CD4-positive, alpha-beta memory T cell (primary cell): ENCODE data around the gene BEAN1. TPM values are rescaled to one million over a fixed set of nuclear protein-coding genes. Genes with fewer than 3 reads are reported as not detected.
A peak's percentile ranks its signal among the peaks of the same experiment; 100 is the strongest.

Experiments used
- CTCF ChIA-PET: fragments of 350-600 bp; sonication (Branson Sonifier 250); formaldehyde crosslinking; loops from one replicate; lab custom pipeline; 2021; ENCODE audit warnings: inconsistent platforms; ENCODE audit not compliant: partially characterized antibody; lab: Charles Lee
- POLR2A ChIA-PET: fragments of 350-600 bp; sonication (Branson Sonifier 250); formaldehyde crosslinking; loops from one replicate; lab custom pipeline; 2021; ENCODE audit not compliant: partially characterized antibody; lab: Charles Lee
- DNase-seq, 5 donors: peaks; one replicate each; pipeline versions ENCODE4 v3.0.0 to v3.0.0-alpha.2; 2020 to 2022; ENCODE audit warnings: mixed read lengths in 1 of 5
- H3K27ac ChIP-seq: one replicate; pipeline ENCODE4 v1.7.0; 2013; ENCODE audit warnings: low read depth, low read length
- H3K27me3 ChIP-seq: 2 replicates; pipeline ENCODE4 v1.7.0; 2013; ENCODE audit warnings: mild to moderate bottlenecking, low read length, moderate library complexity; ENCODE audit not compliant: insufficient read depth
- H3K36me3 ChIP-seq: 2 replicates; pipeline ENCODE4 v1.7.0; 2013; ENCODE audit warnings: mild to moderate bottlenecking, low read length, moderate library complexity; ENCODE audit not compliant: insufficient read depth
- H3K4me1 ChIP-seq: 2 replicates; pipeline ENCODE4 v1.7.0; 2013; ENCODE audit warnings: mild to moderate bottlenecking, low read length, moderate library complexity; ENCODE audit not compliant: insufficient read depth
- H3K4me3 ChIP-seq, 2 donors: one replicate each; pipeline ENCODE4 v1.7.0; 2013; ENCODE audit warnings: low read length in 2 of 2, mild to moderate bottlenecking in 1 of 2
- H3K9me3 ChIP-seq, 2 donors: one replicate each; pipeline ENCODE4 v1.7.0; 2013; ENCODE audit warnings: low read length in 2 of 2, control low read depth in 1 of 2; ENCODE audit not compliant: control insufficient read depth in 1 of 2
- H3K27ac Mint-ChIP-seq, 7 donors: one replicate each; pipeline ENCODE4 v1.8.0; 2020 to 2021; ENCODE audit warnings: mixed read lengths in 7 of 7, mild to moderate bottlenecking in 6 of 7, inconsistent platforms in 3 of 7, moderate library complexity in 3 of 7
- H3K27me3 Mint-ChIP-seq, 2 donors: one replicate each; pipeline ENCODE4 v1.8.0; 2020 to 2021; ENCODE audit warnings: mixed read lengths in 2 of 2
- H3K36me3 Mint-ChIP-seq, 2 donors: one replicate each; pipeline ENCODE4 v1.8.0; 2020 to 2021; ENCODE audit warnings: mixed read lengths in 2 of 2, inconsistent platforms in 1 of 2, mild to moderate bottlenecking in 1 of 2
- H3K4me1 Mint-ChIP-seq, 4 donors: one replicate each; pipeline ENCODE4 v1.8.0; 2020 to 2021; ENCODE audit warnings: mixed read lengths in 4 of 4, mild to moderate bottlenecking in 1 of 4
- H3K4me3 Mint-ChIP-seq, 8 donors: one replicate each; pipeline ENCODE4 v1.8.0; 2020 to 2021; ENCODE audit warnings: mixed read lengths in 8 of 8, mild to moderate bottlenecking in 7 of 8, moderate library complexity in 6 of 8, inconsistent platforms in 3 of 8
- H3K9me3 Mint-ChIP-seq, 8 donors: one replicate each; pipeline ENCODE4 v1.8.0; 2020 to 2021; ENCODE audit warnings: mixed read lengths in 8 of 8, mild to moderate bottlenecking in 5 of 8, inconsistent platforms in 3 of 8, moderate library complexity in 1 of 8
- intact Hi-C: fragments of 100-400 bp; cut with micrococcal nuclease; formaldehyde crosslinking; loops from one replicate; pipeline ENCODE4 v1.15.1; 2023
- polyA plus RNA-seq, 2 donors: library from polyadenylated mRNA; unstranded; fragments of 300-500 nt; fragmentation: Illumina TruSeq; gene quantifications; one replicate each; pipeline ENCODE4 v1.2.3, GENCODE V29; 2021
- total RNA-seq, 2 experiments: library from RNA; stranded (reverse); gene quantifications; one replicate each; pipeline ENCODE4 v1.2.3, GENCODE V29; 2021

The BEAN1 gene
- total and polyA plus RNA-seq, 4 experiments from 2014 or later, result 0.23 TPM; not detected in 3

GRCh38 chr16:66516808-66517585 lies 89.9 kb downstream of the BEAN1 start:
- intact Hi-C loops, result loop anchor here (1.0 to 2.0 kb wide), 2 partner anchors 7 to 88 kb away; partner anchors contain the start of gene CMTM3
- ChIA-PET POLR2A (interaction anchor here (0.9 to 2.5 kb wide), 6 partner anchors 9 to 728 kb away, joined by 3 to 28 read pairs (median 4); partner anchors contain the start of genes CKLF, CMTM3 and TK2), CTCF (interaction anchor here (1.5 to 2.6 kb wide), 2 partner anchors 34 to 92 kb away, joined by 4 to 7 read pairs; no protein-coding TSS in a partner anchor)
- Histone ChIP-seq H3K36me3 (no peaks in the 10 kb centered on the region), H3K4me1 (peaks cover 73% of the 10 kb centered on the region), H3K27ac (peak overlapping the region; percentile 76), H3K4me3 (no peak overlapping the region), H3K9me3 (no peaks in the 10 kb centered on the region), H3K27me3 (no peaks in the 10 kb centered on the region)
- peak overlapping the region in 7 of 8 donors; percentile 66 to 83 (median 74) for H3K4me3 Mint-ChIP-seq
- peak; percentile 63 to 96 (median 67) for DNase-seq
- H3K4me1 Mint-ChIP-seq, result peaks cover 52 to 94% (median 71%) of the 10 kb centered on the region in 4 donors
- no peaks in the 10 kb centered on the region for H3K27me3 Mint-ChIP-seq
- H3K9me3 Mint-ChIP-seq, result no peaks in the 10 kb centered on the region
- peak overlapping the region; percentile 96 to 99 (median 98) for H3K27ac Mint-ChIP-seq
- no peaks in the 10 kb centered on the region for H3K36me3 Mint-ChIP-seq

GRCh38 chr16:66517586-66518263 lies 90.6 kb downstream of the BEAN1 start:
- Histone ChIP-seq H3K27me3 (no peaks in the 10 kb centered on the region), H3K4me3 (no peak overlapping the region), H3K9me3 (no peaks in the 10 kb centered on the region), H3K27ac (peak overlapping the region; percentile 76), H3K4me1 (peaks cover 76% of the 10 kb centered on the region), H3K36me3 (no peaks in the 10 kb centered on the region)
- Mint-ChIP-seq H3K9me3 (peaks cover 0 to 2% (median 0%) of the 10 kb centered on the region in 8 donors), H3K36me3 (no peaks in the 10 kb centered on the region), H3K4me3 (peak overlapping the region in 3 of 8 donors; percentile 39 to 83 (median 74)), H3K27ac (peak overlapping the region; percentile 96 to 99 (median 98)), H3K27me3 (no peaks in the 10 kb centered on the region), H3K4me1 (peaks cover 56 to 94% (median 75%) of the 10 kb centered on the region in 4 donors)
- ChIA-PET POLR2A (interaction anchor here (0.9 to 2.5 kb wide), 6 partner anchors 8 to 727 kb away, joined by 3 to 28 read pairs (median 4); partner anchors contain the start of genes CKLF, CMTM3 and TK2), CTCF (interaction anchor here (1.5 to 2.6 kb wide), 2 partner anchors 33 to 91 kb away, joined by 4 to 7 read pairs; no protein-coding TSS in a partner anchor)
- intact Hi-C loops, result loop anchor here (2.0 kb wide), 1 partner anchor 87 kb away; the partner anchor contains the start of gene CMTM3
- DNase-seq, result no peak

DNA sequence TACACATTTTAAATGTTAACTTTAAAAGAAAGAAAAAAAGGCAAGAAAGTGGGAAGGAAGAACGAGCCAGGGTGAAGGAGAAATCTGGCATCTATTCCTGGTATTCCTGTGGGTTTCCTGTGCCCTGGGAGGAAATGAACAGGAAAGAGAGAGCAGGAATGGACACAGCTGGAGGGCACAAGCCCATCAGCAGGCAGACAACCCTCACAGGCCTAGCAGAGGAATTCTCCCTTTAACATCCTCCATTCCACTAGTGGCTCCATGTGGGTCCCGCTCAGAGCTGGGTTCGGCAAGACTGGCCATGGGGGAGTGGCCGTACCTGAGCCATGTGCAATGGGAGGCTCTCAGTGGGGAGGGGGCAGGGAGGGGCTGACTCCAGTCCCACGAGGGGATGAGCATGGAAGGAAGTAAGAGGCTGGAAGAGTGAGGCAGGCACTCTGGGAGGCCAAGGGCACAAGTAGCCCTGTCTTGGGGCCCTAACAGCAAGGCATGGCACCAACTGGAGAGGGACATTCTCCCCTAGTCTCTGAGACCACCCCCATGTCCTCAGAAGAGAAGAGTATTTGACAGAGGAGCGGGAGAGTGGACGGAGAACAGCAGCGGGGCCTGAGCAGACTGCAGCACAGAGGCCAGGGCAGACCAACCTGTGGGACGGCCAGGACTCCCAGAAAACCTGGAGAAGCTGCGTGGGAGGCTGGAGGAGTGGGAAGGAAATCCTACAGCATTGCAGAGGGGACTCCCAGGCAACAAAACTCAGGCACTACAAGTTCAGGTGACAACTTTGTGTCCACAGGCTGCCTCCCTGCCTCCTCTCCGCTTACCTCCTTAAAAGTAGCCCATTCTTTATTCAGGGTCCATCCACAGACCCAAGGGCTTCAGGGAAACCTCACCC lies 92.6 kb downstream of the BEAN1 start:
- Mint-ChIP-seq H3K9me3 (peaks cover 0 to 2% (median 0%) of the 10 kb centered on the region in 8 donors), H3K4me1 (peaks cover 64 to 100% (median 85%) of the 10 kb centered on the region in 4 donors), H3K27me3 (no peaks in the 10 kb centered on the region), H3K27ac (peak overlapping the region in 6 of 7 donors; percentile 80 to 98 (median 86)), H3K36me3 (no peaks in the 10 kb centered on the region), H3K4me3 (peak overlapping the region in 5 of 8 donors; percentile 30 to 86 (median 66))
- Histone ChIP-seq H3K36me3 (no peaks in the 10 kb centered on the region), H3K27me3 (no peaks in the 10 kb centered on the region), H3K27ac (no peak overlapping the region), H3K4me1 (peaks cover 90% of the 10 kb centered on the region), H3K9me3 (no peaks in the 10 kb centered on the region), H3K4me3 (no peak overlapping the region)
- no peak for DNase-seq
- intact Hi-C loops, result no loop called here
- CTCF ChIA-PET, result interaction anchor here (1.3 to 7.2 kb wide), 5 partner anchors 8 to 311 kb away, joined by 3 to 72 read pairs (median 21); partner anchors contain the start of genes CKLF, NAE1 and TK2
- POLR2A ChIA-PET, result interaction anchor here (3.0 to 16.1 kb wide), 4 partner anchors 8 to 84 kb away, joined by 16 to 440 read pairs (median 43); partner anchors contain the start of genes CKLF, CMTM3 and TK2

- H3K36me3 ChIP-seq, result no peaks in the 10 kb centered on the region
- DNase-seq, result no peak
- peak overlapping the region; percentile 51 for H3K27ac ChIP-seq
- H3K27me3 ChIP-seq, result no peaks in the 10 kb centered on the region
- H3K4me1 ChIP-seq, result peaks cover 91% of the 10 kb centered on the region
- H3K4me3 Mint-ChIP-seq, result peak overlapping the region in 7 of 8 donors; percentile 52 to 86 (median 78)
- H3K4me3 ChIP-seq, result peak overlapping the region in 1 of 2 donors; percentile 32
- H3K36me3 Mint-ChIP-seq, result no peaks in the 10 kb centered on the region
- ChIA-PET CTCF (interaction anchor here (0.9 to 7.2 kb wide), 10 partner anchors 9 to 348 kb away, joined by 3 to 72 read pairs (median 6); partner anchors contain the start of genes CKLF, NAE1 and TK2), POLR2A (interaction anchor here (1.0 to 16.1 kb wide), 8 partner anchors 9 to 83 kb away, joined by 4 to 440 read pairs (median 15); partner anchors contain the start of genes CKLF, CMTM3 and TK2)
- peaks cover 0 to 2% (median 0%) of the 10 kb centered on the region in 8 donors for H3K9me3 Mint-ChIP-seq
- H3K9me3 ChIP-seq, result no peaks in the 10 kb centered on the region
- no peaks in the 10 kb centered on the region for H3K27me3 Mint-ChIP-seq
- peaks cover 70 to 100% (median 85%) of the 10 kb centered on the region in 4 donors for H3K4me1 Mint-ChIP-seq
- intact Hi-C loops, result no loop called here
- peak overlapping the region; percentile 84 to 98 (median 89) for H3K27ac Mint-ChIP-seq
These were observed 93.5 kb downstream of the BEAN1 start for GRCh38 chr16:66520406-66521170.

DNA sequence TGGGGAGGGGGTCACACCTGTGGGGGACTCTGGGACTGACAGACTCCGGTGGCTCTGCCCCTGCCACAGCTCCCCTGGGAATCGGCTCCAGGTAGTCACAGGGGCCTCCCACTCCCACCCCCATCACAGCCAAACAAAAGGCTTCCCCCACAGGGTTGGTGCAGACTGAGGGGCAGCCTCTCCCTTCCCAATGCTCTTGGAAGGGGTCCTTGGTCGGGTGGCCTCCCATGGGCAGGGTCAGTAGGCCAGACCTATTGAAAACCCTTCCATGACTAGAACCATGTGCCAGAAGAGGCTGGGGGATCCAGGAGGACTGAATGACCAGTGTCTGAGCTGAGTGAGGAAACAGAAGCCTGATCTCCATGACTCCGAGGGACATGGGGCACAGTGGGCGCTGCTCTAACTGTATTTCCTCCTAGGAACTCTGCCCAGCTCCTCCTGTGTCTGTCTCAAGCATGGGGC lies 94.2 kb downstream of the BEAN1 start:
- POLR2A ChIA-PET, result interaction anchor here (1.0 to 16.1 kb wide), 13 partner anchors 9 to 83 kb away, joined by 3 to 440 read pairs (median 4); partner anchors contain the start of genes CKLF, CMTM3 and TK2
- H3K27ac ChIP-seq, result peak overlapping the region; percentile 51

More for the DNA sequence above, 94.2 kb downstream of the BEAN1 start:
- peak overlapping the region in 7 of 8 donors; percentile 77 to 86 (median 79) for H3K4me3 Mint-ChIP-seq
- H3K36me3 ChIP-seq, result no peaks in the 10 kb centered on the region
- no peaks in the 10 kb centered on the region for H3K9me3 ChIP-seq
- H3K27ac Mint-ChIP-seq, result peak overlapping the region; percentile 89 to 98 (median 95)
- peaks cover 91% of the 10 kb centered on the region for H3K4me1 ChIP-seq
- no peaks in the 10 kb centered on the region for H3K27me3 ChIP-seq
- DNase-seq, result no peak
- H3K27me3 Mint-ChIP-seq, result no peaks in the 10 kb centered on the region
- peak overlapping the region; percentile 32 to 57 for H3K4me3 ChIP-seq
- CTCF ChIA-PET, result interaction anchor here (0.9 to 7.2 kb wide), 16 partner anchors 9 to 347 kb away, joined by 3 to 72 read pairs (median 5); partner anchors contain the start of genes CKLF, NAE1 and TK2
- no peaks in the 10 kb centered on the region for H3K36me3 Mint-ChIP-seq
- peaks cover 72 to 100% (median 85%) of the 10 kb centered on the region in 4 donors for H3K4me1 Mint-ChIP-seq
- intact Hi-C loops, result no loop called here
- H3K9me3 Mint-ChIP-seq, result peaks cover 0 to 2% (median 0%) of the 10 kb centered on the region in 8 donors
